HepG2 (cell line): ENCODE results near the gene PTCRA. TPM values are rescaled to one million over a fixed set of nuclear protein-coding genes. Genes with fewer than 3 reads are reported as not detected.

ENCODE experiments used
- ATAC-seq: fragments of 200-7000 bp; cut with Tn5 transposase; 3 replicates; pipeline ENCODE4 v1.9.1; 2020; ENCODE audit warnings: mild to moderate bottlenecking, moderate library complexity
- BruUV-seq: library from RNA; stranded (reverse); fragments of 400-500 nt; replicated peaks from 2 replicates; lab custom pipeline; 2021; lab: Mats Ljungman, UMichigan
- CTCF ChIA-PET: fragments of 300-600 bp; formaldehyde crosslinking; extraction: SDS; loops from one replicate; lab custom pipeline; 2021; ENCODE audit warnings: low total read pairs, inconsistent platforms, low intra/inter-chr PET ratio; lab: Yijun Ruan, JAX
- POLR2A ChIA-PET: fragments of 350-600 bp; sonication (Branson Sonifier 250); formaldehyde crosslinking; loops from one replicate; lab custom pipeline; 2020; ENCODE audit warnings: antibody characterized with exemption, inconsistent platforms; lab: Yijun Ruan, JAX
- DNase-seq: peaks from one replicate; pipeline ENCODE4 v3.0.0-alpha.2; 2015; ENCODE audit warnings: low spot score
- FAIRE-seq: peaks from 3 replicates; lab custom pipeline; 2011; peaks lifted over from hg19 to GRCh38; lab: Jason Lieb, UNC
- H2AFZ ChIP-seq: one replicate; pipeline ENCODE4 v1.6.1; 2011; ENCODE audit warnings: low read length, inconsistent platforms
- H3K27ac ChIP-seq: fragments of 300-600 bp; 3 replicates; pipeline ENCODE4 v1.8.0; 2011; ENCODE audit warnings: mixed run types, mild to moderate bottlenecking, mixed read lengths, low read length, inconsistent platforms; ENCODE audit not compliant: insufficient read depth; ENCODE audit errors: extremely low read length
- H3K27me3 ChIP-seq, 2 experiments: fragments of 200-600 bp in 1 of 2; 2 replicates in 1 of 2; 3 replicates in 1 of 2; pipeline versions ENCODE4 v1.6.0 to v1.8.0; 2011; ENCODE audit warnings: low read length in 2 of 2, mild to moderate bottlenecking in 2 of 2, moderate library complexity in 2 of 2, inconsistent platforms in 1 of 2; ENCODE audit not compliant: insufficient read depth in 2 of 2, control insufficient read depth in 1 of 2
- H3K36me3 ChIP-seq, 2 experiments: fragments of 200-600 bp in 1 of 2; replicated peaks in 1 of 2; 2 replicates in 1 of 2; 3 replicates in 1 of 2; pipeline versions ENCODE4 v1.5.1 to v1.8.0; 2011; ENCODE audit warnings: low read length in 2 of 2, inconsistent platforms in 1 of 2; ENCODE audit not compliant: insufficient read depth in 2 of 2, control insufficient read depth in 1 of 2
- H3K4me1 ChIP-seq: 2 replicates; pipeline ENCODE4 v1.5.1; 2012; ENCODE audit warnings: low read length, inconsistent platforms; ENCODE audit not compliant: insufficient read depth
- H3K4me2 ChIP-seq: 2 replicates; pipeline ENCODE4 v1.6.0; 2011; ENCODE audit warnings: low read depth, low read length, inconsistent platforms
- H3K4me3 ChIP-seq, 3 experiments: fragments of 200-600 bp in 1 of 3; sonication (generic), shearing (Covaris generic) in 1 of 3; replicated peaks in 1 of 3; 2 replicates each; pipeline ENCODE4 v1.5.1; 2011 to 2016; ENCODE audit warnings: low read length in 3 of 3, inconsistent platforms in 2 of 3, low read depth in 2 of 3, mild to moderate bottlenecking in 2 of 3, control low read depth in 1 of 3, mixed read lengths in 1 of 3; ENCODE audit not compliant: insufficient read depth in 1 of 3
- H3K79me2 ChIP-seq: one replicate; pipeline ENCODE4 v1.6.1; 2011; ENCODE audit warnings: low read length, inconsistent platforms; ENCODE audit not compliant: insufficient read depth
- H3K9ac ChIP-seq: 2 replicates; pipeline ENCODE4 v1.6.0; 2011; ENCODE audit warnings: mild to moderate bottlenecking, low read depth, low read length, inconsistent platforms; ENCODE audit not compliant: insufficient read depth
- H3K9me3 ChIP-seq: 2 replicates; pipeline ENCODE4 v1.5.1; 2012; ENCODE audit warnings: mild to moderate bottlenecking, low read length
- H4K20me1 ChIP-seq: 2 replicates; pipeline ENCODE4 v1.6.0; 2011; ENCODE audit warnings: inconsistent platforms, mild to moderate bottlenecking, low read length, moderate library complexity; ENCODE audit not compliant: insufficient read depth
- ATF7 ChIP-seq, 2 experiments: fragments of 450-650 bp in 1 of 2; sonication (generic) in 1 of 2; formaldehyde crosslinking in 1 of 2; IDR thresholded peaks; 2 replicates each; pipeline versions ENCODE4 v1.4.0 to v1.6.1; 2016 to 2020; ENCODE audit warnings: antibody characterized with exemption in 1 of 2, mild to moderate bottlenecking in 1 of 2, missing genetic modification reagents in 1 of 2
- KDM5B ChIP-seq: sonication (generic); formaldehyde crosslinking; IDR thresholded peaks from 2 replicates; pipeline ENCODE4 v1.4.0; 2020; ENCODE audit warnings: missing genetic modification reagents, mild to moderate bottlenecking, borderline replicate concordance
- LCORL ChIP-seq, 2 experiments: fragments of 450-650 bp in 1 of 2; sonication (generic) in 1 of 2; formaldehyde crosslinking in 1 of 2; IDR thresholded peaks; 2 replicates each; pipeline versions ENCODE4 v1.5.0 to v1.6.1; 2017 to 2020; ENCODE audit warnings: antibody characterized with exemption in 1 of 2, missing genetic modification reagents in 1 of 2
- SMYD3 ChIP-seq: sonication (generic); formaldehyde crosslinking; IDR thresholded peaks from 2 replicates; pipeline ENCODE4 v1.8.1; 2023; ENCODE audit warnings: mild to moderate bottlenecking, missing genetic modification reagents
- ZNF460 ChIP-seq: sonication (generic); formaldehyde crosslinking; IDR thresholded peaks from 2 replicates; pipeline ENCODE4 v1.5.1; 2020; ENCODE audit warnings: missing genetic modification reagents, mild to moderate bottlenecking, borderline replicate concordance
- WGBS: methylation state at CpG from one replicate; pipeline ENCODE4 v1.1.6; 2017; ENCODE audit warnings: low lambda C conversion rate; 5-methylcytosine and 5-hydroxymethylcytosine counted together
- in situ Hi-C: cut with HindIII; loops from 2 replicates; pipeline ENCODE4 v1.10.0; 2017; ENCODE audit warnings: low pct_unique_long_range_greater_than_20kb; ENCODE audit not compliant: extremely low pct_ligation_motif_present
- intact Hi-C: fragments of 100-400 bp; cut with micrococcal nuclease; formaldehyde crosslinking; loops from one replicate; pipeline ENCODE4 v1.10.0; 2022; ENCODE audit not compliant: unreplicated experiment
- polyA plus RNA-seq, 8 experiments: library from polyadenylated mRNA; depleted of rRNA in 3 of 8; stranded (reverse) in 7 of 8; unstranded in 1 of 8; fragments of >200 nt; fragmentation: Illumina TruSeq in 4 of 8; extraction: Trizol in 4 of 8; gene quantifications; 2 replicates each; pipeline versions ENCODE4 v1.2.1 to v1.2.3, GENCODE V29; 2011 to 2016; ENCODE audit warnings: low read depth in 4 of 8, missing spikeins in 1 of 8, mixed read lengths in 1 of 8; ENCODE audit not compliant: insufficient read depth in 1 of 8
- total RNA-seq, 5 experiments: library from RNA; depleted of rRNA; stranded (reverse); fragments of >200 nt; fragmentation: Illumina TruSeq; extraction: Trizol; gene quantifications; 2 replicates each; pipeline ENCODE4 v1.2.3, GENCODE V29; 2016; ENCODE audit warnings: low read depth in 1 of 5
- TF ChIP-seq, protein P1 (sequence below): sonication (generic); formaldehyde crosslinking; conservative IDR thresholded peaks from 2 replicates; pipeline ENCODE4 v1.8.1; 2023; ENCODE audit warnings: missing genetic modification reagents

The PTCRA gene
- total and polyA plus RNA-seq, 2 of the 13 experiments (the other 11 are each of a cell fraction or from before 2014, with no cell fraction given), result not detected

DNA sequence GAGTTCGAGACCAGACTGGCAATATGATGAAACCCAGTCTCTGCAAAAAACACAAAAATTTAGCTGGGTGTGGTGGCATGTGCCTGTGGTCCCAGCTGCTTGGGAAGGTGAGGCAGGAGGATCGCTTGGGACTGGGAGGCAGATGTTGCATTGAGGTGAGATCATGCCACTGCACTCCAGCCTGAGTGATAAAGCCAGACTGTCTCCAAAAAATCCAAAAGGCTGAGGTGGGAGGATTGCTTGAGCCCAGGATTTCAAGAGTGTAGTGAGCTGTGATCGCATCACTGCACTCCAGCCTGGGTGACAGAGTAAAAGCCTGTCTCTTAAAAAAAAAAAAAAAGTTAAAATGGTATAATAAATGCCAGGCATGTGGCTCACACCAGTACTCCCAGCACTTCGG is 1.3 kb upstream of the PTCRA start:
- Histone ChIP-seq H4K20me1 (no peaks in the 10 kb centered on the region), H3K9me3 (no peaks in the 10 kb centered on the region), H3K36me3 (no peaks in the 10 kb centered on the region; a peak in 1 of 5 replicates), H3K27me3 (peaks cover 0 to 2% of the 10 kb centered on the region in 2 experiments; a peak in 2 of 5 replicates), H3K27ac (no peak overlapping the region), H3K4me1 (peaks cover 39% of the 10 kb centered on the region), H3K4me2 (no peak overlapping the region), H2AFZ (no peak overlapping the region)
- ChIA-PET POLR2A (interaction anchor here (1.1 to 2.3 kb wide), 3 partner anchors 14 to 99 kb away, joined by 3 to 13 read pairs (median 3); partner anchors contain the start of genes CNPY3, KLHDC3, MEA1 and PPP2R5D), CTCF (no interaction called here)
- no peak for ATAC-seq
- 39% methylated on average over 4 of the region's 4 CpGs for WGBS
- no peak for FAIRE-seq
- no peak for TF ChIP-seq SMYD3 (CRISPR knock-in tag)
- TF ChIP-seq KDM5B (CRISPR knock-in tag), result 0 out of 2 replicates have a peak, but pooled peaks have one; percentile 33
- TF ChIP-seq, all 625 proteins: peak for 1
- in situ Hi-C loops (no loop called here), intact Hi-C loops (no loop called here)
- H3K9ac ChIP-seq, result no peak overlapping the region
- H3K4me3 ChIP-seq, result no peak overlapping the region
- no peaks in the 10 kb centered on the region for H3K79me2 ChIP-seq
- DNase-seq, result no peak
- BruUV-seq, result no TSS peak

- Histone ChIP-seq H3K36me3 (no peaks in the 10 kb centered on the region; a peak in 1 of 5 replicates), H3K9ac (no peak overlapping the region), H4K20me1 (no peaks in the 10 kb centered on the region), H2AFZ (no peak overlapping the region), H3K4me3 (no peak overlapping the region), H3K79me2 (no peaks in the 10 kb centered on the region), H3K4me1 (peaks cover 49% of the 10 kb centered on the region), H3K4me2 (no peak overlapping the region), H3K27me3 (peaks cover 0 to 2% of the 10 kb centered on the region in 2 experiments; a peak in 2 of 5 replicates), H3K27ac (no peak overlapping the region), H3K9me3 (no peaks in the 10 kb centered on the region)
- DNase-seq (no peak), FAIRE-seq (no peak), ATAC-seq (peak; percentile 19)
- intact Hi-C loops, result no loop called here
- no TSS peak for BruUV-seq
- POLR2A ChIA-PET, result interaction anchor here (1.1 to 1.4 kb wide), 3 partner anchors 13 to 68 kb away, joined by 3 to 8 read pairs (median 3); partner anchors contain the start of genes CNPY3, PEX6 and PPP2R5D
- 40% methylated on average over 1 of the region's 1 CpG for WGBS
- in situ Hi-C loops, result no loop called here
- CTCF ChIA-PET, result no interaction called here
- TF ChIP-seq, protein P1, sequence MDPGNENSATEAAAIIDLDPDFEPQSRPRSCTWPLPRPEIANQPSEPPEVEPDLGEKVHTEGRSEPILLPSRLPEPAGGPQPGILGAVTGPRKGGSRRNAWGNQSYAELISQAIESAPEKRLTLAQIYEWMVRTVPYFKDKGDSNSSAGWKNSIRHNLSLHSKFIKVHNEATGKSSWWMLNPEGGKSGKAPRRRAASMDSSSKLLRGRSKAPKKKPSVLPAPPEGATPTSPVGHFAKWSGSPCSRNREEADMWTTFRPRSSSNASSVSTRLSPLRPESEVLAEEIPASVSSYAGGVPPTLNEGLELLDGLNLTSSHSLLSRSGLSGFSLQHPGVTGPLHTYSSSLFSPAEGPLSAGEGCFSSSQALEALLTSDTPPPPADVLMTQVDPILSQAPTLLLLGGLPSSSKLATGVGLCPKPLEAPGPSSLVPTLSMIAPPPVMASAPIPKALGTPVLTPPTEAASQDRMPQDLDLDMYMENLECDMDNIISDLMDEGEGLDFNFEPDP (CRISPR knock-in tag), result 0 out of 2 replicates have a peak, but pooled peaks have one; percentile 14
- TF ChIP-seq ZNF460 (no peak), ATF7 (IDR thresholded peaks at IDR 0.05) (peak; percentile 56), ATF7 (CRISPR knock-in tag; IDR thresholded peaks at IDR 0.05) (no peak), LCORL (IDR thresholded peaks at IDR 0.05) (no peak), LCORL (CRISPR knock-in tag; IDR thresholded peaks at IDR 0.05) (no peak)
Measured at GRCh38 chr6:42916288-42916687, 435 bp downstream of the PTCRA start.
